Caco-2 (cell line): ENCODE results near the gene TRIO. TPM values are rescaled to one million over a fixed set of nuclear protein-coding genes. Genes with fewer than 3 reads are reported as not detected.

Experiments
- BruUV-seq: library from RNA; stranded (reverse); fragments of 400-500 nt; replicated peaks from 2 replicates; lab custom pipeline; 2021; lab: Mats Ljungman, UMichigan
- CTCF ChIA-PET: fragments of 300-600 bp; sonication (Branson Sonifier 250); formaldehyde crosslinking; loops from one replicate; lab custom pipeline; 2022; ENCODE audit warnings: antibody characterized with exemption; lab: Charles Lee
- POLR2A ChIA-PET: fragments of 300-600 bp; sonication (Branson Sonifier 250); formaldehyde crosslinking; loops from one replicate; lab custom pipeline; 2022; ENCODE audit warnings: antibody characterized with exemption; lab: Charles Lee
- DNase-seq, 2 experiments: peaks; one replicate each; pipeline versions ENCODE4 v3.0.0 to v3.0.0-alpha.2; 2020 to 2022
- H3K27me3 ChIP-seq: replicated peaks from 2 replicates; pipeline ENCODE4 v1.6.0; 2011; ENCODE audit warnings: low read length; ENCODE audit not compliant: control insufficient read depth, insufficient read depth
- H3K36me3 ChIP-seq: 2 replicates; pipeline ENCODE4 v1.5.1; 2011; ENCODE audit warnings: low read length; ENCODE audit not compliant: control insufficient read depth, insufficient read depth
- H3K4me1 ChIP-seq: fragments of 250-450 bp; sonication (Bioruptor Pico); 2 replicates; pipeline ENCODE4 v1.5.1; 2020; ENCODE audit warnings: mild to moderate bottlenecking
- H3K4me3 ChIP-seq: 2 replicates; pipeline ENCODE4 v1.5.1; 2011; ENCODE audit warnings: low read depth, mild to moderate bottlenecking, control low read depth, low read length
- H3K9me3 ChIP-seq: fragments of 250-450 bp; sonication (Bioruptor Pico); 2 replicates; pipeline ENCODE4 v1.5.1; 2020; ENCODE audit warnings: mild to moderate bottlenecking, moderate library complexity
- H3K27ac Mint-ChIP-seq: one replicate; pipeline ENCODE4 v1.8.0; 2022; ENCODE audit warnings: mixed read lengths; ENCODE audit not compliant: unreplicated experiment
- H3K27me3 Mint-ChIP-seq: one replicate; pipeline ENCODE4 v1.8.0; 2022; ENCODE audit warnings: mixed read lengths; ENCODE audit not compliant: insufficient read depth, unreplicated experiment
- H3K36me3 Mint-ChIP-seq: one replicate; pipeline ENCODE4 v1.8.0; 2022; ENCODE audit warnings: mild to moderate bottlenecking, mixed read lengths; ENCODE audit not compliant: insufficient read depth, unreplicated experiment
- H3K4me1 Mint-ChIP-seq: one replicate; pipeline ENCODE4 v1.8.0; 2022; ENCODE audit warnings: low read depth, mixed read lengths; ENCODE audit not compliant: unreplicated experiment
- H3K4me3 Mint-ChIP-seq: one replicate; pipeline ENCODE4 v1.8.0; 2022; ENCODE audit warnings: mild to moderate bottlenecking, moderate library complexity, mixed read lengths; ENCODE audit not compliant: unreplicated experiment
- H3K9me3 Mint-ChIP-seq: one replicate; pipeline ENCODE4 v1.8.0; 2022; ENCODE audit warnings: mixed read lengths; ENCODE audit not compliant: unreplicated experiment
- CTCF ChIP-seq, 2 experiments: fragments of 200-600 bp in 1 of 2; IDR thresholded peaks; 1 replicate in 1 of 2; 2 replicates in 1 of 2; pipeline versions ENCODE4 v1.5.1 to v1.8.0; 2011 to 2022; ENCODE audit warnings: antibody characterized with exemption in 1 of 2, control low read depth in 1 of 2, inconsistent platforms in 1 of 2, low read depth in 1 of 2, low read length in 1 of 2, mild to moderate bottlenecking in 1 of 2, moderate library complexity in 1 of 2; ENCODE audit not compliant: insufficient read depth in 1 of 2, severe bottlenecking in 1 of 2, unreplicated experiment in 1 of 2
- intact Hi-C: fragments of 100-400 bp; cut with micrococcal nuclease; formaldehyde crosslinking; loops from one replicate; pipeline ENCODE4 v1.10.0; 2022; ENCODE audit not compliant: unreplicated experiment
- total RNA-seq: library from RNA; stranded (reverse); gene quantifications from 2 replicates; pipeline ENCODE4 v1.2.3, GENCODE V29; 2022

TRIO gene
- total RNA-seq, 1 experiment from 2014 or later: 92.0 TPM

GRCh38 chr5:14471507-14471906 lies 328.4 kb downstream of the TRIO start:
- intact Hi-C loops: no loop called here
- no TSS peak for BruUV-seq
- Mint-ChIP-seq H3K27me3 (no peaks in the 10 kb centered on the region), H3K27ac (peak overlapping the region; percentile 66), H3K4me1 (no peaks in the 10 kb centered on the region), H3K36me3 (peaks cover 56% of the 10 kb centered on the region), H3K4me3 (no peak overlapping the region), H3K9me3 (no peaks in the 10 kb centered on the region)
- Histone ChIP-seq H3K4me1 (no peaks in the 10 kb centered on the region), H3K4me3 (no peak overlapping the region), H3K9me3 (no peaks in the 10 kb centered on the region), H3K36me3 (no peaks in the 10 kb centered on the region; the same call in 1 of the 2 replicates), H3K27me3 (no peaks in the 10 kb centered on the region)
- no peak for DNase-seq
- CTCF ChIA-PET: no interaction called here
- TF ChIP-seq CTCF (IDR thresholded peaks at IDR 0.05; ENCODE audit: insufficient read depth in 1 of 2, low read depth in 1 of 2, low read length in 1 of 2, severe bottlenecking in 1 of 2, unreplicated experiment in 1 of 2): no peak
- POLR2A ChIA-PET: no interaction called here

- ChIA-PET CTCF (no interaction called here), POLR2A (no interaction called here)
- no peak for DNase-seq
- Mint-ChIP-seq H3K27ac (no peak overlapping the region), H3K9me3 (no peaks in the 10 kb centered on the region), H3K36me3 (peaks cover 60% of the 10 kb centered on the region), H3K27me3 (no peaks in the 10 kb centered on the region), H3K4me1 (no peaks in the 10 kb centered on the region), H3K4me3 (no peak overlapping the region)
- intact Hi-C loops: no loop called here
- H3K4me1 ChIP-seq: no peaks in the 10 kb centered on the region
- no peak for TF ChIP-seq CTCF (IDR thresholded peaks at IDR 0.05; ENCODE audit: insufficient read depth in 1 of 2, low read depth in 1 of 2, low read length in 1 of 2, severe bottlenecking in 1 of 2, unreplicated experiment in 1 of 2)
- no peaks in the 10 kb centered on the region for H3K27me3 ChIP-seq
- no peaks in the 10 kb centered on the region; the same call in 1 of the 2 replicates for H3K36me3 ChIP-seq
- no TSS peak for BruUV-seq
- H3K9me3 ChIP-seq: no peaks in the 10 kb centered on the region
- H3K4me3 ChIP-seq: no peak overlapping the region
Measured at GRCh38 chr5:14472986-14473567, 329.9 kb downstream of the TRIO start.

- Histone ChIP-seq H3K4me3 (no peak overlapping the region), H3K36me3 (no peaks in the 10 kb centered on the region; the same call in 1 of the 2 replicates), H3K9me3 (no peaks in the 10 kb centered on the region), H3K4me1 (no peaks in the 10 kb centered on the region), H3K27me3 (no peaks in the 10 kb centered on the region)
- peak in 1 of 2 experiments; percentile 43 for DNase-seq
- Mint-ChIP-seq H3K27ac (peak overlapping the region; percentile 47), H3K4me3 (no peak overlapping the region), H3K4me1 (no peaks in the 10 kb centered on the region), H3K27me3 (no peaks in the 10 kb centered on the region), H3K9me3 (no peaks in the 10 kb centered on the region), H3K36me3 (peaks cover 54% of the 10 kb centered on the region)
- intact Hi-C loops: no loop called here
- BruUV-seq: no TSS peak
- ChIA-PET CTCF (no interaction called here), POLR2A (no interaction called here)
- no peak for TF ChIP-seq CTCF (IDR thresholded peaks at IDR 0.05; ENCODE audit: insufficient read depth in 1 of 2, low read depth in 1 of 2, low read length in 1 of 2, severe bottlenecking in 1 of 2, unreplicated experiment in 1 of 2)
Measured at GRCh38 chr5:14475045-14475444, 331.9 kb downstream of the TRIO start.
